Stimulated activated naive B cell treated with anti-CD40 and anti-IgM and Interleukin-4, amounts not matched to agents 10 μg/mL and 1 μg/mL and 100 μg/mL, for 72 hours (primary cell): ENCODE results near the gene FBXW10B.
"Not testable (repeated sequence)": the region's sequence is repeated elsewhere in the genome, so short reads cannot be mapped to it uniquely, and the experiment has no call there.

Source experiments
- ATAC-seq, 2 donors: fragments of 150-1000 bp; cut with Tn5 transposase; replicated peaks; 2 replicates each; pipeline ENCODE4 v1.10.0; 2021; ENCODE audit warnings: moderate library complexity in 1 of 2
- DNase-seq: peaks from one replicate; pipeline ENCODE4 v3.0.0; 2021
- H3K27ac Mint-ChIP-seq: one replicate; pipeline ENCODE4 v1.8.0; 2022; ENCODE audit warnings: mild to moderate bottlenecking, mixed read lengths
- H3K27me3 Mint-ChIP-seq, 2 donors: one replicate each; pipeline ENCODE4 v1.8.0; 2022; ENCODE audit warnings: mixed read lengths in 2 of 2
- H3K36me3 Mint-ChIP-seq, 2 donors: one replicate each; pipeline ENCODE4 v1.8.0; 2022; ENCODE audit warnings: mixed read lengths in 2 of 2, mild to moderate bottlenecking in 1 of 2
- H3K4me1 Mint-ChIP-seq, 2 donors: one replicate each; pipeline ENCODE4 v1.8.0; 2022; ENCODE audit warnings: mixed read lengths in 2 of 2, mild to moderate bottlenecking in 1 of 2
- H3K4me3 Mint-ChIP-seq, 2 donors: one replicate each; pipeline ENCODE4 v1.8.0; 2022; ENCODE audit warnings: mild to moderate bottlenecking in 2 of 2, mixed read lengths in 2 of 2, moderate library complexity in 1 of 2
- H3K9me3 Mint-ChIP-seq, 2 donors: one replicate each; pipeline ENCODE4 v1.8.0; 2022; ENCODE audit warnings: mixed read lengths in 2 of 2, mild to moderate bottlenecking in 1 of 2

The FBXW10B gene

GRCh38 chr17:15615850-15616249 lies 3.7 kb downstream of the FBXW10B start:
- ATAC-seq, H3K36me3 Mint-ChIP-seq, H3K9me3 Mint-ChIP-seq, DNase-seq, H3K27ac Mint-ChIP-seq, H3K4me1 Mint-ChIP-seq, H3K4me3 Mint-ChIP-seq: not testable (repeated sequence)
- peaks cover 8 to 14% of the 10 kb centered on the region in 2 donors for H3K27me3 Mint-ChIP-seq

- H3K27me3 Mint-ChIP-seq: peaks cover 8 to 14% of the 10 kb centered on the region in 2 donors
- not testable (repeated sequence) for H3K4me1 Mint-ChIP-seq, DNase-seq, ATAC-seq, H3K36me3 Mint-ChIP-seq, H3K9me3 Mint-ChIP-seq, H3K27ac Mint-ChIP-seq, H3K4me3 Mint-ChIP-seq
Observed at GRCh38 chr17:15613111-15613510, 6.4 kb downstream of the FBXW10B start.

- not testable (repeated sequence) for H3K36me3 Mint-ChIP-seq, H3K4me3 Mint-ChIP-seq, H3K27ac Mint-ChIP-seq, ATAC-seq, H3K9me3 Mint-ChIP-seq, DNase-seq
- H3K4me1 Mint-ChIP-seq: peaks cover 11 to 15% of the 10 kb centered on the region in 2 donors
- peaks cover 36 to 43% of the 10 kb centered on the region in 2 donors for H3K27me3 Mint-ChIP-seq
Observed at GRCh38 chr17:15592960-15593359, 26.5 kb downstream of the FBXW10B start.

DNA sequence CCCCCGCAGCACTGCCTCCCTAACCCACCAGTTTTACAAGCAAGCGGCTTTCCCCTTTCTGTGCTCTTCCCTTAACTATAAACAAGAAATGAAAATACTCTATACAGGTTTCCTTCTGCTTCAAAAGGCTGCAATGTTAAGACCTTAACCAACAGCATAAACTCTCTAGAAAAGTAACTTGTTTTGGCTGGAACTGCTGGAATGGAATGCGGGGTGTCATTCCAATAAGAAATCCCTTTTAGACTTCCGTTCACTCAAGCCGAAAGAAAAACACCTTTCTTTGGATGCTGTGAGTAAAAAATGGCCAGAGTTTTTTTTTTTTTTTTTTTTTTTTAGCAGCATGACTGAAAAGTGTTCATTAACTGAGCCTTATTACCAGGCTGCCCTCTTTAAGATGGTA lies 27.5 kb downstream of the FBXW10B start:
- not testable (repeated sequence) for H3K4me3 Mint-ChIP-seq, ATAC-seq, H3K9me3 Mint-ChIP-seq, H3K36me3 Mint-ChIP-seq, H3K27ac Mint-ChIP-seq, DNase-seq
- peaks cover 11 to 17% of the 10 kb centered on the region in 2 donors for H3K4me1 Mint-ChIP-seq
- peaks cover 42 to 49% of the 10 kb centered on the region in 2 donors for H3K27me3 Mint-ChIP-seq

DNA sequence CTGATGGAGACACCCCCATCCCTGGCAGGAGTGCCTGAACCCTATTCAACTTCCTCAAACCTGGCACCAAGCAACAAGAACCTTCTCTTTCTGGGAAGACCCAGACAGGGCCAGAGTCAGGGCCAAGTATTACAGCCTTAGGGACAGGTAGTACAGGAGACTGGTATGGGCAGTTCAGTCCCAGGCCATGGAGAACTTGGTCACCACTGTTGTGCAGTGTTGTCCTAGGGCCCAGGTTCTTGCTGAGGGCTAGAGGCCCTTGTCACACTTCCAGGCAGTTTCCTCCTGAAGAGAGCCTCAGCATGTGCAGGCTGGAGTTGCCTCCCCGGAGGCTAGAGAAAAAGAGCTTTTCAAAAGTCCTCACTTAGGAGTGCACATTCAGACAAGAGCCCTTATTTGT lies 28.7 kb downstream of the FBXW10B start:
- H3K4me3 Mint-ChIP-seq, H3K36me3 Mint-ChIP-seq, ATAC-seq, H3K27ac Mint-ChIP-seq, H3K9me3 Mint-ChIP-seq, DNase-seq: not testable (repeated sequence)
- Mint-ChIP-seq H3K4me1 (peaks cover 11 to 17% of the 10 kb centered on the region in 2 donors), H3K27me3 (peaks cover 50 to 52% of the 10 kb centered on the region in 2 donors)

- H3K4me3 Mint-ChIP-seq, H3K9me3 Mint-ChIP-seq: not testable (repeated sequence)
- peak; percentile 80 to 83 for ATAC-seq
Observed at GRCh38 chr17:15589544-15590536, 29.7 kb downstream of the FBXW10B start.

DNA sequence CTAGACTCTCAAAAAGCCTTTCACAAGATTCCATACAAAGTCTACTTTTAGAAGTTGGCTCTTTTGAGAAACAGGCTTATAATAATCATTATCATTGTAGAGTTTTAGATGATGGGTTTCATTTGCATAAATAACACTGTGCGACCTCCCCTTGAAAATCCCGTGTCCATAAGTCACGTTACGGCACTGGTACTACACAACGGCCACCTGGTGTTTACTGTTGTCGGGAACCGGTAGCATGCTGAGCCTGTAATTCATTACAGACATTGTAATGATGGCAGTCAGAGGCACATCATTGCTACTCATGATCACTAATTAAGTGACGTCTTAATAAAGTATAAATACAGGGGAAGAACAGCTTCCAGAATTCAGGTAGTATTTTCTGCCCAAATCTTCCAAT lies 31.5 kb downstream of the FBXW10B start:
- not testable (repeated sequence) for H3K4me3 Mint-ChIP-seq, H3K36me3 Mint-ChIP-seq, H3K27ac Mint-ChIP-seq, DNase-seq, H3K9me3 Mint-ChIP-seq
- Mint-ChIP-seq H3K27me3 (peaks cover 36 to 38% of the 10 kb centered on the region in 2 donors), H3K4me1 (peaks cover 11 to 17% of the 10 kb centered on the region in 2 donors)
- ATAC-seq: peak in 1 of 2 donors; percentile 53

More at GRCh38 chr17:15589544-15590536, 29.7 kb downstream of the FBXW10B start:
- H3K27ac Mint-ChIP-seq, DNase-seq, H3K36me3 Mint-ChIP-seq: not testable (repeated sequence)
- Mint-ChIP-seq H3K27me3 (peaks cover 46 to 52% of the 10 kb centered on the region in 2 donors), H3K4me1 (peaks cover 11 to 17% of the 10 kb centered on the region in 2 donors)

DNA sequence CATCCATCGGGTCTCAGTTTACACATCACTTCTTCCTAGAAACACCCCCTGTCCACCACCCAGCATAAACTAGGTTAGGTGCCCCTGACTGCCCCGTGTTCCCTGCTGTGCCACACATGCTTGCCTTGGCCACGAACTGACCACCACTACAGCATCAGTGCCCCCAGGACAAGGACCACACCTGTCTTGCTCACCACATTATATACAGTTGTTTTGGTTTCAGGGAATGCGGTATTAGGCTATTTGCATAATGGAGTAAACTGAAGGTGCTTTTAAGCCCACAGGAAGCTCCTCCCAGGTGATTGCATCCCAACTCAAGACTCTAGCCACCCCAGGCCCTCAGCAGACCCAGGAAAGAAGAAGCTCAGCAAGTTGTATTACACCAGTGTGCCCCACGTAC lies 36.2 kb downstream of the FBXW10B start:
- not testable (repeated sequence) for H3K36me3 Mint-ChIP-seq, DNase-seq, H3K4me3 Mint-ChIP-seq, H3K4me1 Mint-ChIP-seq, H3K9me3 Mint-ChIP-seq, H3K27ac Mint-ChIP-seq, ATAC-seq
- H3K27me3 Mint-ChIP-seq: peaks cover 21 to 32% of the 10 kb centered on the region in 2 donors

GRCh38 chr17:15581462-15581861 lies 38.0 kb downstream of the FBXW10B start:
- peaks cover 12 to 24% of the 10 kb centered on the region in 2 donors for H3K27me3 Mint-ChIP-seq
- H3K27ac Mint-ChIP-seq, H3K4me3 Mint-ChIP-seq, DNase-seq, ATAC-seq, H3K4me1 Mint-ChIP-seq, H3K36me3 Mint-ChIP-seq, H3K9me3 Mint-ChIP-seq: not testable (repeated sequence)

DNA sequence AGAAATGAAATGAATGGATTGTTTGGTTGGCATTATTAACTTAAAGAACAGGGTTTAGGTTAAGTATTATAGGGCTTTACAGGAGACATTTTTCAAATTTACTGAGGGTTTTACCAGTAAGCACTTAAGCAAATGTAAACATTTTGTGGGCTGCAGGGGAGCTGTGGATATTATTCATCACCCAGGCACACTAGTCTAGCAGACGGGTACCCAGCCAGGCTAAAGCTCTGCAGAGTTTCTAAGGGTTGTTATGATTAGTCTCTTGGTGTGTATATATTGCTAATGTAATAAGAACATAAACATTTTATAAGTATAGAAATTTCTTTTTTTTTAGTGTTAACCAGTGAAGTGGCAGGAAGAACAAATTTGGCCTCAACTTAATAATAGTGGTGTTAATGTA lies 42.7 kb downstream of the FBXW10B start:
- H3K4me3 Mint-ChIP-seq, ATAC-seq, H3K9me3 Mint-ChIP-seq, H3K36me3 Mint-ChIP-seq, DNase-seq, H3K4me1 Mint-ChIP-seq, H3K27ac Mint-ChIP-seq: not testable (repeated sequence)
- peaks cover 19 to 34% of the 10 kb centered on the region in 2 donors for H3K27me3 Mint-ChIP-seq

GRCh38 chr17:15574660-15575059 lies 44.8 kb downstream of the FBXW10B start:
- H3K4me1 Mint-ChIP-seq, H3K36me3 Mint-ChIP-seq, H3K27ac Mint-ChIP-seq, H3K4me3 Mint-ChIP-seq, ATAC-seq, DNase-seq, H3K9me3 Mint-ChIP-seq: not testable (repeated sequence)
- peaks cover 23 to 38% of the 10 kb centered on the region in 2 donors for H3K27me3 Mint-ChIP-seq

GRCh38 chr17:15573870-15574269 lies 45.6 kb downstream of the FBXW10B start:
- not testable (repeated sequence) for H3K4me3 Mint-ChIP-seq, DNase-seq, H3K27ac Mint-ChIP-seq, ATAC-seq, H3K4me1 Mint-ChIP-seq, H3K36me3 Mint-ChIP-seq, H3K9me3 Mint-ChIP-seq
- H3K27me3 Mint-ChIP-seq: peaks cover 27 to 40% of the 10 kb centered on the region in 2 donors
